NCI-H2171 (cell line): ENCODE data around the gene HBD.
"Not testable (repeated sequence)": the region's sequence is repeated elsewhere in the genome, so short reads cannot be mapped to it uniquely, and the experiment has no call there.

ENCODE experiments used
- DNase-seq: peaks from one replicate; lab custom pipeline; 2025; lab: John Stamatoyannopoulos, UW

The HBD gene

GRCh38 chr11:5234381-5234834 lies at the start of gene HBD:
TSS of gene HBD (minus strand) at chr11:5234483. CDS start at chr11:5234433, 50 bp downstream.
- no peak for DNase-seq

DNA sequence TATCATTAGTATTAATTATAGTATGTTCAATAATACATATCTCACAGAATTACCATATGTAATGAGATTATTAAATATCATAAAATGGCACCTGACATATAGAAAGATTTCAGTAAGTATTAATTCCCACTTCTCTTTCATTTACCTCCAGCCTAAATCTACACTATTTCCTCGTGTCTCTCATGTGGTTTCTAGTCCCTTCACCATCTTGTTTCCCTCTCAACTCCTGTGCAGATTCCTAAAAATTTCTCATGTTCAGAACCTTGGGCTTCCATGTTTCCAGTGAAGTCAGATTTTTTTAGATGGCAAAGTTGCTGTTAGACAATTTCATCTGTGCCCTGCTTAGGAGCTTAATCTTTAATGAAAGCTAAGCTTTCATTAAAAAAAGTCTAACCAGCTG lies 49.6 kb upstream of the HBD start:
- DNase-seq, result no peak

DNA sequence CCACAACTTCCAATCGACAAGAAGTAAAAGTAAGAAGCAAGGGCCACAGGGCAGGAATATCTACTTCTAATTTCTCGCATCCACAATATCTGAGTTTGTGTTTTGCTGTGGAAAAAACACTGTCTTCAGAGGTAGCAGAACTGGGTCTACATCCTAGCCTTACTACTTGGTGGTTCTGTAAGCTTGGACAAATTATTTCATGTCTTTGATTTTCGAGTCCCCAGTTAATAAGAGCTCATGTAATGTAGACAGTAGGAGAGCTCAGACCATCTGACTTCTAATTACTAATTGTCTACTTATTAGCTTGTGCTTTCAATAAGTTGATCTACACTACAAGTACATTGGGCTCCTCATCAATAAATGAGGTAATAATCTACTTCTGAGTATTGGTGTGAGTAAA lies 48.8 kb upstream of the HBD start:
- no peak for DNase-seq

- no peak for DNase-seq
Observed at GRCh38 chr11:5282628-5283027, 48.3 kb upstream of the HBD start.

DNA sequence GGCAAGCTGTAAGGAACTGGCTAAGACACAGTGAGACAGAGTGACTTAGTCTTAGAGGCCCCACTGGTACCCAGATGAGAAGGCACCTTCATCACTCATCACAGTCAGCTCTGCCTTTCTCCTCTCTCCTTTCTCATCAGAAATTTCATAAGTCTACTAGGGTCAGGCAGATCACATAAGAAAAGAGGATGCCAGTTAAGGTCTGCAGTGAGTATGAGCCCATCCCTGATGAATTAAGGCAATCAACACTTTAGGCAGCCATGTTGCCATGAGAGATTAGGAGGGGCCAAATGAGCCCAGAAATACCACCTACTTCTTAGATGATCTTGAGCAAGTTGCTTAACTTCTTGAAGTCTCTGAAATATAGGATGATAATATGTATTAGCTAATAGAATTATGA lies 47.3 kb upstream of the HBD start:
- DNase-seq, result no peak

- no peak for DNase-seq
Observed at GRCh38 chr11:5280582-5281102, 46.4 kb upstream of the HBD start.

DNA sequence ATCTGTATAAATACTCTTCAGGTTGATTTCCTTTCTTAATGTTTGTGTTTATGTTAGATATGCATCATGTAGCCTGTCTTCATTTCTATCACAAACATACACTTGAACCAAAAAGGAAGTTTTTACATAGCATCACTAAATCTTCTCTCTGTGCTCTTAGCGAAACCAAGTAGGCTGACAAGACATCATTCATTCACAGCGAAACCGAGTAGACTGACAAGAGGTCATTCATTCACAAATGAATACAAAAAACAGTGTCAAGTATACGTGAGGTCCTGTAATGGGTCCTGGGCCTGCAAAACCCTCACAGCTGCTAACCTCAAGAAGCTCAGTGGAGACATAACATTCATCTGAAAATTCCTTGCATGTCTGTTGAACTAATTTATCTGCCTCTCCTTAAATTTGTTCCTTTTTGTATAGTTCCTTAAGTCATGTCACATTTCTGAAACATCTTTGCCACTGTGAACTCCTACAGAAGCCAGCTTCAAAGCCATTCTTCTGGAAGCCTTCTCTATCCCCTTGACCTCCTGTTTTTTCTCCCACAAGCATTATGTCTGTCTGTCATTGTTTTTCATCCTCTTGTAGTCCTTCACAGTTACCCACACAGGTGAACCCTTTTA lies 45.3 kb upstream of the HBD start:
- no peak for DNase-seq

GRCh38 chr11:5277807-5278382 lies 43.6 kb upstream of the HBD start:
- DNase-seq, result no peak

DNA sequence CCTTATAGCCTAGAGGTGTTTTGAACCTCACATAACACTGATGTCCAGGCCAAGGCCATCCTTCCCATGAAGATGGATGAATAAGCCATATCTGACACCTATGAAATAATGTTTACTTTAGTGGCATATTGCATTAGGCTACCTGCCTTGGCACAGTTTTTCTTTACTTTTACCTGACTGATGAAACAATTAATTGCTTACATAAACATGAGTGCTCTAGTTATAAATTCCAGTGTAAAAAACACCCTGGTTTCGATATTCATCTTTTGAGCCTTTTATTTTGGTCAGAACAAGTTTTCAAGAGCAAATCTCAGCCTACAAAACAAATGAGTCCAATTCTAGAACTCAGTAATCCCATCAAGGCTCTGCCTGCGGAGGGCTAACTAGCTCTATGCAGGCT lies 42.4 kb upstream of the HBD start:
- no peak for DNase-seq

GRCh38 chr11:5275369-5276110 lies 41.3 kb upstream of the HBD start:
- no peak for DNase-seq

GRCh38 chr11:5274395-5274794 lies 40.1 kb upstream of the HBD start:
- no peak for DNase-seq

GRCh38 chr11:5272395-5273017 lies 38.2 kb upstream of the HBD start:
- no peak for DNase-seq

DNA sequence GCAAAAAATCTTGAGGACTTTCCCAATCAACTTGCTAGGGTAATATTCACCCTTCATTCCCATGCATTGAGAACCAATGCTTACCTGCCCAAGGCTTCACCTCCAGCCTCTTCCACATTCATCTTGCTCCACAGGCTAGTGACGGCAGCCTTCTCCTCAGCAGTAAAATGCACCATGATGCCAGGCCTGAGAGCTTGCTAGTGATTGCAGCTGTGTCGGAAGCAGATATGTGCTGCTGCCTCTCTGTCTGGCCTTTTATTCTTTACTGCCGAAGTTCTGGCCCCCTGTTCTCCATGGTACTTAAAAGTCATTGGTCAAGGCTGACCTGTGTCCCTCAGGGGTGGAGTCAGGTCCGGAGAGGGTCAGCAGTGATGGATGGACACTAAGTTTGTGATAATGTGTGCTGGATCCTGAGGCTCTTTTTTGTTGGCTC lies 35.4 kb upstream of the HBD start, which contains the start of gene HBE1:
HBE1 (minus strand) TSS at position 231 of the 433 bp plus-strand sequence; CDS start at position 176, 55 bp downstream.
- no peak for DNase-seq

DNA sequence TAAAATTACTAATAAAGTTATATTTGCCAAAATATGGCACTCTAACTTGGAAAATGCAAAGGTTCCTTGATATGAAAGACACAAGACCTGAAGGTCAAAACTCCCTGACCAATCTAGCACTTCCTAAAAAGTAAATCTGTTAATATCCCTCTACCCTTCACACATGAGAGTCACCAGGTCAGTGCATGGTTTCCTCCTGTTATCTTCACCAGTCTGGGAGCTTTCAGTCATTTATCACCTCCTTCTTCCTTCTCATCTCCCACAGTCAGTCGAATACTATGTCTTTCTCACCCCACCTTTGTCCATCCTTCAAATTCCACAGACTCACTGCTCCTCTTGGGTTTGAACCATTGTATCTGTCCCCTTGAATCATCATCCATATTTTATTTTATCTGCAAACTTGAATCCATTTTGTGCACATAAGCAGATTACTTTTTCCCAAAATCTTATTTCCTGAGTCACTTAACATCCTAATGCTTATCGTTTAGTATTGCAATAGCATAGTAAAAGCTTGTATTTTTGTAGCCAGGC lies 32.8 kb upstream of the HBD start:
- no peak for DNase-seq

DNA sequence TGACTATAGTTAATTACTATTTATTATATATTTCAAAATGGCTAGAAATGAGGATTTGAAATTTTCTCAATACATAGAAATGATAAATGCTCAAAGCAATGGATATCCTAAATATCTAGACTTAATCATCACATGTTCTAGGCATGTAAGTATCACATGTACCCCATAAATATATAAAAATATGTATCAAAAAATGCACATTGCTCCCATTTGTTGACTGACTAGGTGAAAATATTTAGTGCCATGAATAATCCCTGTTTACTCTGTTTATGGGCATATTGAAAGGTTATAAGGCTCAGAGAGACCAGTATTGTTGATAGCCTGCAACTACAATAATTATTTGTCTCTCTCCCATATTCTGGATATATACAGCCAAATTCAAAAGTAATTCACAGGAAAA lies 32.3 kb upstream of the HBD start:
- DNase-seq, result no peak

DNA sequence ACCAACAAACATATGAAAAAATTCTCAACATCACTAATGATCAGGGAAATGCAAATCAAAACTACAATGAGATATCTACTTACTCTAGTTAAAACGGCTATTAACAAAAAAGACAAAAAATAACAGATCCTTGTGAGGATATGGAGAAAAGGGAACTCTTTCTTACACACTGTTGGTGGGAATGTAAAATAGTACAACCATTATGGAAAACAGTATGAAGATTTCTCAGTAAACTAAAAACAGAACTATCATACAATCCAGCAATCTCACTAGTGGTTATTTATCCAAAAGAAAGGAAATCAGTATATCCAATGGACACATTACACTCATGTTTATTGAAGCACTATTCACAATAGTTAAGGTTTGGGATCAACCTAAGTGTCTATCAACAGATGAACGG lies 31.5 kb upstream of the HBD start:
- DNase-seq, result no peak

DNA sequence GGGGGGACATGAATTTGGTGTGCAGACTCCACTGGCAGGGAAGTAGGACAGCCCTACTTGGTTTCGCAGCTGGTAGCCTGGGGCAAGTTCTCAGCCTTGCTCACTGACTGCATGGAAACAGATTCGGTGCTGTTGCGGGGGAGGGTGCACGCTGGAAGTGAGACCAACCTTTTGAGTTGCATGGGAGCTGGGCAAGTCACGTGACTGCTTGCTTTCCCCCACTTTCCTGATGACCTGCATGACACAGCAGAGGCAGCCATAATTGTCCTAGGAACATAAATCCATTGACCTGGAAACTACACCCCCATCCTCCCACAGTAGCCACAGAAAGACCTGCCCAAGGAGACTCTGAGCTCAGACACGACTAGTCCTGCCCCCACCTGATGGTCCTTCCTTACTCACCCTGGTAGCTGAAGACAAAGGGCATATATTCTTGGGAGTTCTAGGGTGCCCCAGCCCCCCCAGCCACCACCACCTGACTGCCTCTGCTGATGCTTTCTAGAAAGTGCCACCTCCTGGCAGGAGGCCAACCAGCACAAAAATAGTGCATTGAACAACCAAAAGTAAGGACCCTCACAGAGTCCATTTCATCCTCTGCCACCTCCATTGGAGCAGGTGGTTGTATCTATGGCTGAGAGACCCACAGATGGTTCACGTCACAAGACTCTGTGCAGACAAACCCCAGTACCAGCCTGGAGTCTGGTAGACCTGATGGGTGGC lies 24.4 kb upstream of the HBD start:
- no peak for DNase-seq

DNA sequence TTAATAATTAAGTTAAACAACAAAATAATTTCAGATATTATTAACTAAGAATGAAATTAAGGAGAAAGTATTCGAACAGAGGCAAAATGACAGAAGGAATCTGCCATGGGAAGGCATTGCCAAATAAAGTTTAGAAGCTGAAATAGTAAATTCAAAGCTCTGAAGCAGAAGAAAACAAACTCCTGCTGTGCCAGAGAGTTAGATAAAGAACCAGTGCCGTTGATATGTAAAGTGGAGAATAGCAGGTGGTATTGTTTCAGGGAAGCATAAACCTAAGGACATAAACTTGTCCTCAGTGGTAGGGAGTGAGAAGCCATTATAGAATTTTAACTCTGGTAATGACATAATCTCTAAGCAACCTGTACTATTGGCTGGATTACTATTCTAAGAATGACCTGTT lies 23.0 kb upstream of the HBD start:
- DNase-seq, result no peak

GRCh38 chr11:5254646-5255413 lies 20.5 kb upstream of the HBD start, which contains the start of gene HBG2:
TSS of gene HBG2 (minus strand) at chr11:5254781. CDS start at chr11:5254728, 53 bp downstream.
- not testable (repeated sequence) for DNase-seq

- DNase-seq, result not testable (repeated sequence)
Observed at GRCh38 chr11:5254023-5254422, 19.7 kb upstream of the HBD start.

GRCh38 chr11:5253440-5253839 lies 19.2 kb upstream of the HBD start:
- DNase-seq, result not testable (repeated sequence)
